Gastroesophageal sphincter (tissue), 4 donors: ENCODE results near the gene IRX6. TPM values are rescaled to one million over a fixed set of nuclear protein-coding genes. Genes with fewer than 3 reads are reported as not detected.

Source experiments
- ATAC-seq: fragments of 150-250 bp; one replicate; pipeline ENCODE4 v1.9.1; 2016; ENCODE audit warnings: mild to moderate bottlenecking, moderate library complexity
- H3K27ac ChIP-seq, 4 donors: fragments of 200-600 bp; sonication (generic) in 3 of 4; 1 replicate in 3 of 4; 2 replicates in 1 of 4; pipeline ENCODE4 v1.5.1; 2016 to 2019
- H3K27me3 ChIP-seq: fragments of 200-600 bp; sonication (generic); one replicate; pipeline ENCODE4 v1.5.1; 2019
- H3K36me3 ChIP-seq, 2 donors: fragments of 200-600 bp; sonication (generic); one replicate each; pipeline ENCODE4 v1.5.1; 2019; ENCODE audit warnings: control low read depth in 1 of 2
- H3K4me1 ChIP-seq, 3 donors: fragments of 200-600 bp; sonication (generic); 1 replicate in 2 of 3; 2 replicates in 1 of 3; pipeline ENCODE4 v1.5.1; 2016 to 2019; ENCODE audit warnings: control low read depth in 2 of 3
- H3K4me3 ChIP-seq, 2 donors: fragments of 200-600 bp; sonication (generic); one replicate each; pipeline ENCODE4 v1.5.1; 2019; ENCODE audit warnings: mild to moderate bottlenecking in 1 of 2, moderate library complexity in 1 of 2
- H3K9me3 ChIP-seq, 3 donors: fragments of 200-600 bp; sonication (generic); one replicate each; pipeline ENCODE4 v1.5.1; 2017 to 2019; ENCODE audit warnings: control low read depth in 2 of 3
- EP300 ChIP-seq: sonication (generic); formaldehyde crosslinking; IDR thresholded peaks from one replicate; pipeline ENCODE4 v1.6.1; 2017; ENCODE audit warnings: antibody characterized with exemption, mild to moderate bottlenecking
- POLR2A ChIP-seq, 2 donors: fragments of 450-650 bp; IDR thresholded peaks; one replicate each; pipeline ENCODE4 v1.6.1; 2017; ENCODE audit warnings: antibody characterized with exemption in 2 of 2, mild to moderate bottlenecking in 2 of 2, moderate library complexity in 1 of 2
- POLR2AphosphoS5 ChIP-seq: sonication (generic); formaldehyde crosslinking; IDR thresholded peaks from one replicate; pipeline ENCODE4 v1.6.1; 2017; ENCODE audit warnings: antibody characterized with exemption
- WGBS, 2 donors: methylation state at CpG; one replicate each; pipeline ENCODE4 v1.1.5; 2018; ENCODE audit warnings: low coverage in 1 of 2; 5-methylcytosine and 5-hydroxymethylcytosine counted together
- total RNA-seq, 4 donors: library from RNA; depleted of rRNA; stranded (reverse); fragments of >200 nt; gene quantifications; one replicate each; pipeline ENCODE4 v1.1.0, GENCODE V29; 2016
- TF ChIP-seq, protein P1 (sequence below), 4 experiments: fragments of 200-600 bp in 2 of 4; fragments of 450-650 bp in 2 of 4; sonication (generic) in 1 of 4; IDR thresholded peaks; one replicate each; pipeline ENCODE4 v1.5.1; 2017 to 2019; ENCODE audit warnings: antibody characterized with exemption in 4 of 4, mild to moderate bottlenecking in 2 of 4, moderate library complexity in 2 of 4

Gene IRX6
- total RNA-seq, 4 donors from 2014 or later: 0.12 to 0.64 TPM; not detected in 2

DNA sequence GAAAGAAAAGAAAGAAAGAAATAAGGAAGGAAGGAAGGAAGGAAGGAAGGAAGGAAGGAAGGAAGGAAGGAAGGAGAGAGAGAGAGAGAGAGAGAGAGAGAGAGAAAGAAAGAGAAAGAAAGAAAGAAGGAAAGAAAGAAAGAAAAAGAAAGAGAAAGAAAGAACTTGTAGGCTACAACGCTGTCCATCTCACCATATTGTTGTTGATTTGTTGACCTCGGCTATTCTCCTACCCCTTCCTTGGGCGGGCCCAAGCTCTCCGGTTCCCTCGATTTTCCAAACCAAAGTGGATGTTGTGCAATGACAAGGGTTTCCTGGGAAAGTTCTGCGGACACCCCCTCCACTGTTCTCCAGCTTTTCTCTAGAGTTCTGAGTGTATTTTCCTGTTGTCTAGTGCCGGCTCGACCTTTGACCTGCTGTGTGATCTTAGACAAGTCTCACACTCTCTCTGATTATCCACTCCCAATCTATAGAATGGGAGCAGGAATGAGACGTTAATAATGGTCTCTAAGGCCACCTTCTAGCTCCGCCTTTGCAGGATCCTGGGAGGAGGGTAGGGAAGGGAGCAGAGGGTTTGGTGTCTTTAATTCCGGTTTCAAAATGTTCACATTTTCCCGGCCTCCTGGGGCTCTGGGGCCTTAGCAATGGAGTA, 1.6 kb downstream of the IRX6 start:
- Histone ChIP-seq H3K4me3 (no peak overlapping the region), H3K27me3 (peaks cover 99% of the 10 kb centered on the region), H3K27ac (no peak overlapping the region), H3K4me1 (peaks cover 0 to 28% (median 8%) of the 10 kb centered on the region in 3 donors), H3K36me3 (no peaks in the 10 kb centered on the region), H3K9me3 (no peaks in the 10 kb centered on the region)
- WGBS, 2 donors: 11 to 13% methylated on average over 8 to 12 of the region's 12 CpGs
- no peak for ATAC-seq
- TF ChIP-seq, protein P1, sequence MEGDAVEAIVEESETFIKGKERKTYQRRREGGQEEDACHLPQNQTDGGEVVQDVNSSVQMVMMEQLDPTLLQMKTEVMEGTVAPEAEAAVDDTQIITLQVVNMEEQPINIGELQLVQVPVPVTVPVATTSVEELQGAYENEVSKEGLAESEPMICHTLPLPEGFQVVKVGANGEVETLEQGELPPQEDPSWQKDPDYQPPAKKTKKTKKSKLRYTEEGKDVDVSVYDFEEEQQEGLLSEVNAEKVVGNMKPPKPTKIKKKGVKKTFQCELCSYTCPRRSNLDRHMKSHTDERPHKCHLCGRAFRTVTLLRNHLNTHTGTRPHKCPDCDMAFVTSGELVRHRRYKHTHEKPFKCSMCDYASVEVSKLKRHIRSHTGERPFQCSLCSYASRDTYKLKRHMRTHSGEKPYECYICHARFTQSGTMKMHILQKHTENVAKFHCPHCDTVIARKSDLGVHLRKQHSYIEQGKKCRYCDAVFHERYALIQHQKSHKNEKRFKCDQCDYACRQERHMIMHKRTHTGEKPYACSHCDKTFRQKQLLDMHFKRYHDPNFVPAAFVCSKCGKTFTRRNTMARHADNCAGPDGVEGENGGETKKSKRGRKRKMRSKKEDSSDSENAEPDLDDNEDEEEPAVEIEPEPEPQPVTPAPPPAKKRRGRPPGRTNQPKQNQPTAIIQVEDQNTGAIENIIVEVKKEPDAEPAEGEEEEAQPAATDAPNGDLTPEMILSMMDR (IDR thresholded peaks at IDR 0.05): no peak

DNA sequence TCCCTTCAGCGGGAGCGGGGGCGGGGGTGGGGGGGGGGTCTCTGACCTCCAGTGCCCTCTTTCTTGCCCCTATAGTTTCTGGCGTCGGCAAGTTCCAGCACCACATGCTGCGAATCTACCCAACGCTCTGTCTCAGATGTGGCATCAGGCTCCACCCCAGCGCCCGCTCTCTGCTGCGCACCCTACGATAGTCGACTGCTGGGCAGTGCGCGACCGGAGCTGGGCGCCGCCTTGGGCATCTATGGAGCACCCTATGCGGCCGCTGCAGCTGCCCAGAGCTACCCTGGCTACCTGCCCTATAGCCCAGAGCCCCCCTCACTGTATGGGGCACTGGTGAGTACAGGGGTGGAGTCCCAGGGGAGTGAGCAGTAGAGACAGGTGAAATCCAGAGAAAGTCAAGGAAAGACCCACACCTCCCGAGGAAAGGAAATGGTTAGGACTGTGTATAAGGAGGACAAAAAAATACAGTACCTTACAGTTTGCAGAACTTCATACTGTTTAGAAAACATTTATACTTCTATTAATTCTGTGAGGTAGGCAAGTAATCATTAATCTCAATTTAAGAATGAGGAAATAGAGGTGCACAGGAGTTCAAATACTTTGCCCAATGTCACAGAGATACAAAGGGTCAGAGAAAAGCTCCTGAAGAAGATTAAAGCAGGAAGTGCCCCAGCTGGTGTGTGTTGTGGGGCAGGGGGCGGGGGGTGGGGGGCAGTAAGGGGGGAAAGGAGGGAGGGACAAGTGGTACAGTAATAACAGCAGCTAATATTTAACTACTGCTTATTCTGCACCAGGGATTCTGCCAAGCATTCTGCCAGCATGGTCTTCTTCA, 2.5 kb downstream of the IRX6 start:
- Histone ChIP-seq H3K27me3 (peaks cover 100% of the 10 kb centered on the region), H3K27ac (no peak overlapping the region), H3K9me3 (no peaks in the 10 kb centered on the region), H3K36me3 (no peaks in the 10 kb centered on the region), H3K4me1 (peaks cover 0 to 37% (median 8%) of the 10 kb centered on the region in 3 donors), H3K4me3 (no peak overlapping the region)
- no peak for ATAC-seq
- TF ChIP-seq POLR2AphosphoS5: no peak
- TF ChIP-seq, protein P1 (IDR thresholded peaks at IDR 0.05): no peak
- no peak for TF ChIP-seq EP300
- TF ChIP-seq POLR2A (IDR thresholded peaks at IDR 0.05): no peak
- 7% methylated on average over 2 of the region's 21 CpGs; no CpG with 5 or more reads in 1 of the 2 donors for WGBS, 2 donors

DNA sequence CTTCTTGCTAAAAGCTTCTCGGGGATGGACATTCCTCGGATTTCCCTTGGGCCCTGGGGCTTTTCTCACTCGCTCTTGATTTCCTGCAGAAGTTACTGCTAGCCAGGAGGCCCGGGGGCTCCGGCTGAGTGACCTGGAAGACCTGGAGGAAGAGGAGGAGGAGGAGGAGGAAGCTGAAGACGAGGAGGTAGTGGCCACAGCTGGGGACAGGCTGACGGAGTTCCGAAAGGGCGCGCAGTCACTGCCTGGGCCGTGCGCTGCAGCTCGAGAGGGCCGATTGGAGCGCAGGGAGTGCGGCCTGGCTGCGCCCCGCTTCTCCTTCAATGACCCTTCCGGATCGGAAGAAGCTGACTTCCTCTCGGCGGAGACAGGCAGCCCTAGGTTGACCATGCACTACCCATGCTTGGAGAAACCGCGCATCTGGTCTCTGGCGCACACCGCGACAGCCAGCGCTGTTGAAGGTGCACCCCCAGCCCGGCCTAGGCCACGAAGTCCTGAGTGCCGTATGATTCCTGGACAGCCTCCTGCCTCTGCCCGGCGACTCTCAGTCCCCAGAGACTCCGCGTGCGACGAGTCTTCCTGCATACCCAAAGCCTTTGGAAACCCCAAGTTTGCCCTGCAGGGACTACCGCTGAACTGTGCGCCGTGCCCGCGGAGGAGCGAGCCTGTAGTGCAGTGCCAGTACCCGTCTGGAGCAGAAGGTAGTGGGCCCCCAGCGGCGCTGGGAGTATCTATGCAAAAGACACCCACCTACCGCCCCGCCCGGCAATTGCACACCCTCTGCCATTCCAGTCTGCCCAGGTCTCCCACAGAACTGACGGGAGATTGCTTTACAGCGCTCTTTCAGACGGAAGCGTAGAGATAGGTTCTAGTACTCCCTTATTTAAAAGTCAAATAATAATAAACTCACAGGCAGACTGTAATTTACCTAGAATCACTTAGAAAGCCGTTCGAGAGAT, 4.9 kb downstream of the IRX6 start:
- H3K27me3 ChIP-seq: peaks cover 100% of the 10 kb centered on the region
- TF ChIP-seq, protein P1 (IDR thresholded peaks at IDR 0.05): no peak
- TF ChIP-seq POLR2A (IDR thresholded peaks at IDR 0.05) (no peak), POLR2AphosphoS5 (no peak), EP300 (no peak)

DNA sequence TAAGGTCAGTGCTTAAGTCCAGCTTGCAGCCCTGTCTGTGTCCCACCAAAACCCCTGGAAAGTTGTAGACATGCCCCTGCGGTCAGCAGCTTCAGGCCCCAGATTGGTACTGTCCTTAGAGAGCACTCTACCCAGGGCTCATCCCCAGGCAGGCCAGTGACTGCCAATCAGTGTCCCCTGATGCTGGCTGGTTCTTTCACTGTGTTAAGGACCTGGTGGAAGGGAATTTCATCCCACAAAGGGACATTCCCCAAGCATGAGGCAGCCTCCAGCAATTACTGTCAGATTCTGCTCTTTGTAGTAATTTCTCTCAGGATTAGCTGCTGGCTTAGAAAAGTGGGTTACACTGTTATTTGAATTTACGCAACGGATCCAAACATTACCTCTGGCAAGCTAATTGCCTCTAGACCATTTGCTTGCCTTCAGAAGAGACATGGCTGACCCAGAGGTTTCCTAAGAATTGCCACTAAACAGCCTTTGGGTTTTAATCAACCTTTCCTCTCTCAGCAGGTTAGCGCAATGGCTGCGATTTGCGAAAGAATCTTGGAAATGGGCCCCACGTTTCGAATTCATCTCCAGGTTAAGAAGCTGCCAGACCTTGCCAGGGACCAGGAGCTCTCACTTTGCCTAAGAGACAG, 5.9 kb downstream of the IRX6 start:
- ATAC-seq: no peak
- no peak for TF ChIP-seq POLR2AphosphoS5
- no peak for TF ChIP-seq EP300
- TF ChIP-seq POLR2A (IDR thresholded peaks at IDR 0.05): no peak
- TF ChIP-seq, protein P1 (IDR thresholded peaks at IDR 0.05): no peak
- Histone ChIP-seq H3K27me3 (peaks cover 99% of the 10 kb centered on the region), H3K36me3 (no peaks in the 10 kb centered on the region), H3K27ac (no peak overlapping the region), H3K9me3 (no peaks in the 10 kb centered on the region), H3K4me1 (peaks cover 0 to 28% (median 2%) of the 10 kb centered on the region in 3 donors), H3K4me3 (no peak overlapping the region)
- 22% methylated on average over 4 of the region's 8 CpGs; no CpG with 5 or more reads in 1 of the 2 donors for WGBS, 2 donors

More for the DNA sequence above, 4.9 kb downstream of the IRX6 start:
- 2 to 9% methylated on average over 10 to 20 of the region's 55 CpGs for whole genome bisulfite sequencing, 2 donors
- Histone ChIP-seq H3K9me3 (no peaks in the 10 kb centered on the region), H3K4me1 (peaks cover 0 to 38% (median 8%) of the 10 kb centered on the region in 3 donors), H3K4me3 (no peak overlapping the region), H3K36me3 (no peaks in the 10 kb centered on the region), H3K27ac (no peak overlapping the region)
- ATAC-seq: no peak
